T-helper 17 cell (primary cell): ENCODE results near the gene STAT3. TPM values are rescaled to one million over a fixed set of nuclear protein-coding genes. Genes with fewer than 3 reads are reported as not detected.
A peak's percentile ranks its signal among the peaks of the same experiment; 100 is the strongest.
"Not testable (repeated sequence)": the region's sequence is repeated elsewhere in the genome, so short reads cannot be mapped to it uniquely, and the experiment has no call there.

Experiments
- ATAC-seq: fragments of 150-1000 bp; cut with Tn5 transposase; 2 replicates; pipeline ENCODE4 v1.10.0; 2021; ENCODE audit warnings: mild to moderate bottlenecking, moderate library complexity
- DNase-seq, 3 donors: peaks; one replicate each; pipeline versions ENCODE4 v3.0.0 to v3.0.0-alpha.2; 2020 to 2021
- H3K9me3 ChIP-seq: one replicate; pipeline ENCODE4 v1.7.0; 2013; ENCODE audit warnings: low read length, mild to moderate bottlenecking; ENCODE audit not compliant: control insufficient read depth, poor library complexity, severe bottlenecking
- H3K27ac Mint-ChIP-seq: one replicate; pipeline ENCODE4 v1.8.0; 2022; ENCODE audit warnings: mild to moderate bottlenecking, moderate library complexity, mixed read lengths
- H3K27me3 Mint-ChIP-seq: one replicate; pipeline ENCODE4 v1.8.0; 2022; ENCODE audit warnings: mixed read lengths
- H3K36me3 Mint-ChIP-seq: one replicate; pipeline ENCODE4 v1.8.0; 2022; ENCODE audit warnings: low read depth, mixed read lengths
- H3K4me1 Mint-ChIP-seq: one replicate; pipeline ENCODE4 v1.8.0; 2022; ENCODE audit warnings: mild to moderate bottlenecking, mixed read lengths
- H3K4me3 Mint-ChIP-seq: one replicate; pipeline ENCODE4 v1.8.0; 2022; ENCODE audit warnings: mild to moderate bottlenecking, moderate library complexity, mixed read lengths
- total RNA-seq, 4 donors: library from RNA in 2 of 4; stranded (reverse) in 2 of 4; gene quantifications; one replicate each; pipeline ENCODE4 v1.2.3 and lab custom pipeline; 2022 to 2026

The STAT3 gene
- total RNA-seq, 2 donors from 2014 or later = 203 to 221 TPM

DNA sequence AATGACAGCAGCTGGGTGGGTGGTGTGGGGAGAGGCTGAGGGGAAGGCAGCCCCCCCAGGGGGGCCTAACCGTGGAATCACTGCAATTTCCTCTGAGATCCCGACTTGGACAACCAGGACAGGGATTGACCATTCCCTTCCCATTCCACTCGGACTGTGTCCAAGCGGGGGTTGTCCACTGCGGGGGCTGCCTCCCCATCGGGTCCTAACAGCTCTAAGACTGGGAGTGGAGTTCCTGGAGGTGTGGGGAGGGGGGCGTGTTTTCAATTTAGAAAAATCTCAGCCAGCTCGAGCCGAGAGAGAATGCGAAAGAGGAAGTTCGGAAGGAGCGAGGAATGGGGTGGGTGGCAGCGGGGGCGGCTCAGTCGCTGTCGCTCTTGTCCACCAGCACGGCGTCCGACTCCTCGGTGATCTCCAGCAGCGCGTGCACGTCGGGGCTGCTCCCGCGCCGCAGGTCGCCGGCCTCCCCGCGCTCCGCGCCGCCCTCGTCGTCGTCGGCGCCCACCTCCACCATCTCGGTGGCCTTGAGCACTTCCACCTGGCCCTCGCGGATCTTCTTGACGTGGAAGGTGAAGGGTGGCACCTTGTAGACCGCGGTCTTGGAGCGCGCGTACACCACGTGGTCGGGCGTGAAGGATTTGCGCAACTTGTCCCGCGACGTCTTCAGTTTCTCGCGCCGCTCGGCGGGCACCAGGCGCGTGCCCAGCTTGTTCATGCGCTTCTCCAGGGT, 16.2 kb upstream of the STAT3 start:
- Mint-ChIP-seq H3K4me3 (no peak overlapping the region), H3K4me1 (peaks cover 24% of the 10 kb centered on the region), H3K27me3 (no peaks in the 10 kb centered on the region), H3K36me3 (no peaks in the 10 kb centered on the region), H3K27ac (no peak overlapping the region)
- no peaks in the 10 kb centered on the region for H3K9me3 ChIP-seq
- ATAC-seq = no peak
- no peak for DNase-seq

DNA sequence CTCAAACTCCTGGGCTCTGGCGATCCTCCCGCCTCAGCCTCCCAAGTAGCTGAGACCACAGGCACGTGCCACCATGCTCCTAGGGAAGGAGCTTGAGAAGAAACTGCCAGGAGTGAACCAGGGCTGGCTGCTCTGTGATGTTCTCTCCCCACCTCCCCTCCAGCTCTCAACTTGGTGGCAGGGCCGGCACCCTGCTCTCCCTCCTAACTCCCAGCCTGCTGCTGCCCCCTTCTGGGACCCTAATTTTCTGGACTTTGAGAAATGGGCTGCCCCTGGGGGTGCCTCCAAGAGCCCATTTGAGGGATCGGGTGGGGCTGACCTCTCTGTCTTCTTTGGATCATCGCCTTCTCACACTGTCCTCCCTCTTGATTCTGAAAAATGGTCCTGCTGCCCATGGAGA, 14.9 kb upstream of the STAT3 start:
- H3K9me3 ChIP-seq = no peaks in the 10 kb centered on the region
- Mint-ChIP-seq H3K36me3 (no peaks in the 10 kb centered on the region), H3K27ac (peak overlapping the region; percentile 43), H3K27me3 (no peaks in the 10 kb centered on the region), H3K4me3 (no peak overlapping the region), H3K4me1 (peaks cover 27% of the 10 kb centered on the region)
- ATAC-seq (no peak), DNase-seq (no peak)

DNA sequence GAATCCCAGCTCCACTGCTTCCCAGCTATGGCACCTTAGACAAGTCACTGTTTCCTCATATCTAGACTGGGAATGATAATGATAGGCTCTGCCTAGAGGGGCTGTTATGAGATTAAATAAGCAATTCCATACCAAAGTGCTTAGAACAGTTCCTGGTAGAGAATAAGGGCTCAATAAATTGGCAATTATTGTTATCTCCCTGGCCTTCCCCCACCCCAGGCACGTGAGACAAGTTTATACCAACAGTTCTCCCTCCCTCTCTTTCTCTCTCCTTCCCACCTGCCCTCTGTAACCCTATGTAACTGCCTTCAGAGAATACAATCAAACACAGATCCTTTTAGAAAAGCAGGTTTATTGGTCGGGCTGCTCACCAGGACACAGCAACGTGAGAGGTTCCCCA, 13.9 kb upstream of the STAT3 start:
- Mint-ChIP-seq H3K36me3 (no peaks in the 10 kb centered on the region), H3K4me3 (no peak overlapping the region), H3K4me1 (peaks cover 21% of the 10 kb centered on the region), H3K27me3 (no peaks in the 10 kb centered on the region), H3K27ac (peak overlapping the region; percentile 43)
- DNase-seq (no peak), ATAC-seq (no peak)
- no peaks in the 10 kb centered on the region for H3K9me3 ChIP-seq

DNA sequence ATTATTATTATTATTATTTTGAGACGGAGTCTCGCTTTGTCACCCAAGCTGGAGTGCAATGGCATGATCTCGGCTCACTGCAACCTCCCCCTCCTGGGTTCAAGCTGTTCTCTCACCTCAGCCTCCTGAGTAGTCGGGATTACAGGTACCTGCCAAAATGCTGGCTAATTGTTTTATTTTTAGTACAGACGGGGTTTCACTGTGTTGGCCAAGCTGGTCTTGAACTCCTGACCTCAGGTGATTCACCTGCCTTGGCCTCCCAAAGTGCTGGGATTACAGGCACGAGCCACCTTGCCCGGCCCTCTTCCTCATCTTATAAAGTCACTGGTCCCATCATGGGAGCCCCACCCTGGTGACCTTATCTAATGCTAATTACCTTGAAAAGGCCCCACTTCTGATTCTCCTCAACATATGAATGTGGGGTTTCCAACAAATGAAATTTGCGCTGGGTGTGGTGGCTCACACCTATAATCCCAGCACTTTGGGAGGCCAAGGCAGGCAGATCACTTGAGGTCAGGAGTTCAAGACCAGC, 12.7 kb upstream of the STAT3 start:
- not testable (repeated sequence) for H3K9me3 ChIP-seq, DNase-seq, H3K27ac Mint-ChIP-seq, H3K4me3 Mint-ChIP-seq, H3K27me3 Mint-ChIP-seq, H3K36me3 Mint-ChIP-seq, ATAC-seq
- H3K4me1 Mint-ChIP-seq = peaks cover 22% of the 10 kb centered on the region

DNA sequence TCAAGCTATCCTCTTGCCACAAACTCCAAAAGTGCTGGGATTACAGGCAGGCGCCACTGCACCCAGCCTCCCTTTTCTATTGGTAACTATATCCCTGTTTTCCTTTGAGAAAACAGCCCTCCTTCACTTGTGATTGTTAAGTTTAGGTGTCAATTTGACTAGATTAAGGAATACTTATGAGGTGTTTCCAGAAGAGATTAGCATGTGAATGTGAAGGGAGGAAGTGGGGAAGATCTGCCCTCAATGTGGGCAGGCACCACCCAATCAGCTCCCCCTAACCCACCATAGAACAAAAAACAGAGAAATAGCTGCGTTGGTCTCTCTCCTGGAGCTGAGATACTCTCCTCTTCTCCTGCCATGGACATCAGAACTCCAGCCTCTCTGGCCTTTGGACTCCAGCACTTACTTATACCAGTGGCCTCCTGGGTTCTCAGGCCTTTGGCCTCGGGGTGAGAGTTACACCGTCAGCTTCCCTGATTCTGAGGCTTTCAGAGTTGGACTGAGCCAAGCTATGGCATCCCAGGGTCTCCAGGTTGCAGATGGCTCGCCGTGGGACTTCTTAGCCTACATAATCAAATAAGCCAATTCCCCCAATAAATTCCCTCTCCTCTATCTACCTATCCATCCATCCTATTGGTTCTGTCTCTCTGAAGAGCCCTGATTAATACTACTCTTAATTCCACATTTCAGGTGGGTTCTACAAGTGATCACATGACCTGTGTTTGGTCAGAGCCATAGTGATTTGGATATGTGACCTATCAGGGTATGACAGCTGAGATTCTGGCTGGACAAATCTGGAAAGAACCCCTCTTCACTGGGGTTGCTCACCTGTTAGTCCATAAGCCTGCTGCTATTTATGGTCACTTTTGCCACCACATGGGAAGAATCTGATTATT, 12.0 kb upstream of the STAT3 start:
- peak overlapping the region; percentile 33 for H3K4me3 Mint-ChIP-seq
- ATAC-seq = peak; percentile 35

DNA sequence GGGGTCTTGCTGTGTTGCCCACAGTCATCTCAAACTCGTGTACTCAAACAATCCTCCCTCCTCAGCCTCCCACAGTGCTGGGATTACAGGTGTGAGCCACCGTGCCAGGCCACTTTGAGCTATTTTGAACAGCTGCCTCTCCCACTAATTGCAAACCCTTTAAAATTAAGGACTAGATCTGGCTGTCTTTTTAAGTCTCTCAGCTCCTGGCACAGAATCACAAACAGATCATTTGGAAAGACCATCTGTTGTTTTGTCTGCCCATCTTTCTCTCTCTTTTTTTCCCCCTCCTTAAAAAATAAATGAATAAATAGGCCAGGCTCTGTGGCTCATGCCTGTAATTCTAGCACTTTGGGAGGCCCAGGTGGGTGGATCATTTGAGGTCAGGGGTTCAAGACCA, 10.9 kb upstream of the STAT3 start:
- no peaks in the 10 kb centered on the region for H3K27me3 Mint-ChIP-seq
- H3K4me3 Mint-ChIP-seq = no peak overlapping the region
- H3K9me3 ChIP-seq = no peaks in the 10 kb centered on the region
- ATAC-seq = no peak
- no peak for DNase-seq
- H3K36me3 Mint-ChIP-seq = no peaks in the 10 kb centered on the region
- H3K4me1 Mint-ChIP-seq = peaks cover 22% of the 10 kb centered on the region
- no peak overlapping the region for H3K27ac Mint-ChIP-seq

More for the DNA sequence above, 12.0 kb upstream of the STAT3 start:
- DNase-seq = no peak
- no peaks in the 10 kb centered on the region for H3K27me3 Mint-ChIP-seq
- H3K4me1 Mint-ChIP-seq = peaks cover 22% of the 10 kb centered on the region
- H3K27ac Mint-ChIP-seq = no peak overlapping the region
- no peaks in the 10 kb centered on the region for H3K9me3 ChIP-seq
- H3K36me3 Mint-ChIP-seq = no peaks in the 10 kb centered on the region

DNA sequence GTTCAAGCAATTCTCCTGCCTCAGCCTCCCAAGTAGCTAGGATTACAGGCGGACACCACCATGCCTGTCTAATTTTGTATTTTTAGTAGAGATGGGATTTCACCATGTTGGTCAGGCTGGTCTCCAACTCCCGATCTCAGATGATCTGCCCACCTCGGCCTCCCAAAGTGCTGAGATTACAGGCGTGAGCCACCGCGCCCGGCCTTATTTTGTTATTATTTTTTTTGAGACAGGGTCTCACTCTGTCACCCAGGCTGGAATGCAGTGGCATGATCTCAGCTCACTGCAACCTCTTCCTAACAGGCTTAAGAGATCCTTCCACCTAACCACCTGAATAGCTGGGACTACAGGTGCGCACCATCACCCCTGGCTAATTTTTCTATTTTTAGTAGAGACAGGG, 7.4 kb upstream of the STAT3 start:
- not testable (repeated sequence) for H3K27ac Mint-ChIP-seq, H3K36me3 Mint-ChIP-seq, H3K27me3 Mint-ChIP-seq, H3K4me3 Mint-ChIP-seq, H3K9me3 ChIP-seq, ATAC-seq, DNase-seq
- peaks cover 18% of the 10 kb centered on the region for H3K4me1 Mint-ChIP-seq

DNA sequence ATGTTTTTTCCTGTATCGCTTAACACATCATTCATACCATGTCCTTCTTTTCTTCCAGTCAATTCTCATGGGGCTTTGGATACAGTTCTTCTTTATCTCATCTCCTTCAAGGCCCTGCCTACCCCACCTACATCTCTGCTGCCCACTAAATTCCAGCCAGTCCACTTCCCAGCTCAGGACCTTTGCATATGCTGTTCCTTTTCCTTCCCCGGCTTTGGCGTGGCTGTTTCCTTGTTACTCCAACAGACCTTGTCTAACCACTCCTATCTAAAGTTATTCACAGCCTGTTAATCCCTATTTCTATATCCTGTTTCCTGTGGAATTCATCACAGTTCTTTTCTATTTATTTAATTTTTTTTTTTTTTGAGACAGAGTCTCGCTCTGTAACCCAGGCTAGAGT, 6.6 kb upstream of the STAT3 start:
- H3K27me3 Mint-ChIP-seq = no peaks in the 10 kb centered on the region
- H3K36me3 Mint-ChIP-seq = no peaks in the 10 kb centered on the region
- DNase-seq = no peak
- no peak overlapping the region for H3K27ac Mint-ChIP-seq
- no peak overlapping the region for H3K4me3 Mint-ChIP-seq
- H3K4me1 Mint-ChIP-seq = peaks cover 13% of the 10 kb centered on the region
- no peak for ATAC-seq
- no peaks in the 10 kb centered on the region for H3K9me3 ChIP-seq

DNA sequence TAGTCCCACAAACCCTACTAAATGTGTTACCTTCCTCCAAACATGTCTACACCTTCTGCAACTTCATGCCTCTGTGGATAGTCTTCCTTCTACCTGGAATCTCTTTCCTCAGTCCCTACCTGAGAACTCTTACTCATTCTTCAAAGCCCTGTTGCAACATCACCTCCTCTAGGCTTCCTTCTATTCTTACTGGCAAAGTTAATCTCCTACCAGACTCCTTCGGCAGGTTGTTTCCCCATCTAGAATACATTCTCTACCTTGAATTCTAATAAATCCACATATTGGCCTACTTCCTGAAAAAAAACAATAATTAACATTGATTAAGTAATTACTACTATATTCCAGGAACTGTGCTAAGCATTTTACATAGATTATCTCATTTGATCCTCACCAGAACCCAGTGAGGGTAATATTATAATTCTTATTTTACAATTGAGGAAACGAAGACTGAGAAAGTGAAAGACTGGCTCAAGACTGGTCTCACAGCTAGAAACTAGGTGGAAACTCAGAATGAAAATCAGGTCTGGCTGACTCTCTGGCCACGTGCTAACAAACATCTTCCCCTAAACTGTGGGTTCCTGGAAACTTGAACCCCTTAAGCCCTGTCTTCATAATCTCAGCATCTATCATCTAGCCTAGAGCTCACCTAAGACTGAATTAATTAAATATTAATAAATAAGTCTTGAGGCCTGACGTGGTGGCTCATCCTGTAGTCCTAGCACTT, 4.6 kb upstream of the STAT3 start:
- no peaks in the 10 kb centered on the region for H3K27me3 Mint-ChIP-seq
- no peak overlapping the region for H3K27ac Mint-ChIP-seq
- no peak for DNase-seq
- H3K4me1 Mint-ChIP-seq = peaks cover 22% of the 10 kb centered on the region
- peaks cover 4% of the 10 kb centered on the region for H3K36me3 Mint-ChIP-seq
- ATAC-seq = no peak
- no peaks in the 10 kb centered on the region for H3K9me3 ChIP-seq
- H3K4me3 Mint-ChIP-seq = no peak overlapping the region

DNA sequence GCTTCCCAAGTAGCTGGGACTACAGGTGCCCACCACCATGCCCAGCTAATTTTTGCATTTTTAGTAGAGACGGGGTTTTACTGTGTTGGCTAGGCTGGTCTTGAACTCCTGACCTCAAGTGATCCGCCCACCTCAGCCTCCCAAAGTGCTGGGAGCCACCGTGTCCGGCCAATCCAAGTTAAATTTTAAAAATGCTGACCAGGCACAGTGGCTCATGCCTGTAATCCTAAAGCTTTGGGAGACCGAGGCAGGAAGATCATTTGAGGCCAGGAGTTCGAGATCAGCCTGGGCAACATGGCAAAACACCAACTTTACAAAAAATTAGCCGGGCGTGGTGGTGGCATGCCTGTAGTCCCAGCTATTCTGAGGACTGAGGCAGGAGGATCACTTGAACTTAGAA, 3.2 kb upstream of the STAT3 start:
- H3K4me3 Mint-ChIP-seq, DNase-seq, H3K36me3 Mint-ChIP-seq, H3K9me3 ChIP-seq, H3K27ac Mint-ChIP-seq, H3K27me3 Mint-ChIP-seq, ATAC-seq: not testable (repeated sequence)
- peaks cover 27% of the 10 kb centered on the region for H3K4me1 Mint-ChIP-seq

DNA sequence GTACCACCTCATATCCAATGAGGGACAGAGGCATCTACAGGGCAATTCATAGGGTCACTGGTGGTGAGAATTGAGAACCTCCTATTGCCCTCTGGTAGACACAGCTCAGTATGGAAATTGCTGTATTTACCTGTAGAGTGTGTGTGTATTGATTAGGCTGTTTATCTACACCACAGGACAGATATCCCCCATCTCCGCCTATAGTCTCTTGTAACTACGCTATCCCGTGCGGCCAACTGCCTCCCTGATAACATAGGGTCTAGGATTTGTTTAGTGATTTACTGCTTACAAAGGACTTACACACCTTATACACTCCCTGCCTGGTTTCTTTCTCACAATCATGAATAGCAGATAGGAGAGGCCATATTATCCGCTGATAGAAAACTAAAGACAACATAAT, 1.7 kb upstream of the STAT3 start:
- DNase-seq (no peak), ATAC-seq (no peak)
- Mint-ChIP-seq H3K27ac (peak overlapping the region; percentile 99), H3K4me1 (peaks cover 33% of the 10 kb centered on the region), H3K27me3 (no peaks in the 10 kb centered on the region), H3K4me3 (peak overlapping the region; percentile 97), H3K36me3 (peaks cover 7% of the 10 kb centered on the region)
- no peaks in the 10 kb centered on the region for H3K9me3 ChIP-seq

DNA sequence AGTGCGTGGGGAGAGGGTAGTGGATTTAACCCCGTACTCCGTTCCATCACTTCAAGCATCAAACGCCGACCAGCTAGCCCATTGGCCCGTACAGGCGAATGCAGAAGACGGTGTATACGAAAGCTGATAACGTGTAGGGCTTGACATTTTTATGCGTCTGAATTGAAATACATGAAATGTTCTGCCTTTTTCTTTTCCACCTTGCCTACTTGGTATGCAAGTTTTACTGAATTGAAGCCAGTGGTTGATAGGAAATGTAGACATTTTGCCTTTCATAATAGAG, 834 bp upstream of the STAT3 start:
- Mint-ChIP-seq H3K27ac (peak overlapping the region; percentile 99), H3K27me3 (no peaks in the 10 kb centered on the region), H3K4me3 (peak overlapping the region; percentile 97), H3K36me3 (peaks cover 7% of the 10 kb centered on the region), H3K4me1 (peaks cover 35% of the 10 kb centered on the region)
- ATAC-seq (no peak), DNase-seq (no peak)
- no peaks in the 10 kb centered on the region for H3K9me3 ChIP-seq
